ENCODE results near the gene LSS. TPM values are rescaled to one million over a fixed set of nuclear protein-coding genes. Genes with fewer than 3 reads are reported as not detected.

LSS gene
- total RNA-seq, 4 donors from 2014 or later: 128 to 251 (median 164) TPM

DNA sequence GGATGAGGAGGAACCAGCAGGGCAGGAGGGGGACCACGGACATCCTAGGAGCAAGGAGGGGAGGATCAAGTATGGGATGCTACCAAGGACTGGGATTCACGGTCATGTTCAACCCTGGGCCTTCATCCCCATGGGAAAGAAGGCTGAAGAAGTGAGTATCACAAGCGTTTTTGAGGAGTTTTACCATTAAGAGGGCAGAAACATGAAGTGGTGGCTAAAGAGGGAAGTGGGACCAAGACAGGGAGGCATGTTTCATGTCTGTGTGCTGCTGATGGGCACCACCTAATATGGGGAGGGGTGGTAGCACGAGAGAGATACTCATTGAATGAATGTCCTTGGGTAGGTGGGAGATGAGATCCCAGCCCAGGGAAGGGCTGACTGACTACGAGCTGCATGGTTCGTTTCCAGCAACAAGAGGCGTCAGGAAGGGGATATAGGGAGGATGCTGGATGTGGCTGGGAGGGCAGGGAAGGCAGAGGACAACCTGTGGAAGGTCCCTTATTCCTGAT lies 11.3 kb upstream of the LSS start:
- DNase-seq (ENCODE audit: low spot score in 2 of 2): no peak
- Histone ChIP-seq H3K27me3 (no peaks in the 10 kb centered on the region), H3K27ac (no peak overlapping the region), H3K4me3 (no peak overlapping the region), H3K9me3 (no peaks in the 10 kb centered on the region), H3K36me3 (peaks cover 85% of the 10 kb centered on the region), H3K4me1 (no peaks in the 10 kb centered on the region)
- WGBS: 90% methylated on average over 7 of the region's 7 CpGs
- no peak for TF ChIP-seq EP300 (IDR thresholded peaks at IDR 0.05)
- no peak for TF ChIP-seq POLR2A (IDR thresholded peaks at IDR 0.05)
- TF ChIP-seq POLR2AphosphoS5 (IDR thresholded peaks at IDR 0.05): no peak
- TF ChIP-seq, protein P1, sequence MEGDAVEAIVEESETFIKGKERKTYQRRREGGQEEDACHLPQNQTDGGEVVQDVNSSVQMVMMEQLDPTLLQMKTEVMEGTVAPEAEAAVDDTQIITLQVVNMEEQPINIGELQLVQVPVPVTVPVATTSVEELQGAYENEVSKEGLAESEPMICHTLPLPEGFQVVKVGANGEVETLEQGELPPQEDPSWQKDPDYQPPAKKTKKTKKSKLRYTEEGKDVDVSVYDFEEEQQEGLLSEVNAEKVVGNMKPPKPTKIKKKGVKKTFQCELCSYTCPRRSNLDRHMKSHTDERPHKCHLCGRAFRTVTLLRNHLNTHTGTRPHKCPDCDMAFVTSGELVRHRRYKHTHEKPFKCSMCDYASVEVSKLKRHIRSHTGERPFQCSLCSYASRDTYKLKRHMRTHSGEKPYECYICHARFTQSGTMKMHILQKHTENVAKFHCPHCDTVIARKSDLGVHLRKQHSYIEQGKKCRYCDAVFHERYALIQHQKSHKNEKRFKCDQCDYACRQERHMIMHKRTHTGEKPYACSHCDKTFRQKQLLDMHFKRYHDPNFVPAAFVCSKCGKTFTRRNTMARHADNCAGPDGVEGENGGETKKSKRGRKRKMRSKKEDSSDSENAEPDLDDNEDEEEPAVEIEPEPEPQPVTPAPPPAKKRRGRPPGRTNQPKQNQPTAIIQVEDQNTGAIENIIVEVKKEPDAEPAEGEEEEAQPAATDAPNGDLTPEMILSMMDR (IDR thresholded peaks at IDR 0.05): no peak

GRCh38 chr21:46237474-46237873 lies 8.9 kb upstream of the LSS start:
- Histone ChIP-seq H3K36me3 (peaks cover 82% of the 10 kb centered on the region), H3K9me3 (no peaks in the 10 kb centered on the region), H3K4me1 (no peaks in the 10 kb centered on the region), H3K4me3 (no peak overlapping the region), H3K27ac (no peak overlapping the region), H3K27me3 (no peaks in the 10 kb centered on the region)
- TF ChIP-seq, protein P1 (IDR thresholded peaks at IDR 0.05): no peak
- no peak for TF ChIP-seq EP300 (IDR thresholded peaks at IDR 0.05)
- TF ChIP-seq POLR2A (IDR thresholded peaks at IDR 0.05): no peak
- TF ChIP-seq POLR2AphosphoS5 (IDR thresholded peaks at IDR 0.05): no peak
- WGBS: 96% methylated on average over 5 of the region's 5 CpGs
- no peak for DNase-seq (ENCODE audit: low spot score in 2 of 2)

DNA sequence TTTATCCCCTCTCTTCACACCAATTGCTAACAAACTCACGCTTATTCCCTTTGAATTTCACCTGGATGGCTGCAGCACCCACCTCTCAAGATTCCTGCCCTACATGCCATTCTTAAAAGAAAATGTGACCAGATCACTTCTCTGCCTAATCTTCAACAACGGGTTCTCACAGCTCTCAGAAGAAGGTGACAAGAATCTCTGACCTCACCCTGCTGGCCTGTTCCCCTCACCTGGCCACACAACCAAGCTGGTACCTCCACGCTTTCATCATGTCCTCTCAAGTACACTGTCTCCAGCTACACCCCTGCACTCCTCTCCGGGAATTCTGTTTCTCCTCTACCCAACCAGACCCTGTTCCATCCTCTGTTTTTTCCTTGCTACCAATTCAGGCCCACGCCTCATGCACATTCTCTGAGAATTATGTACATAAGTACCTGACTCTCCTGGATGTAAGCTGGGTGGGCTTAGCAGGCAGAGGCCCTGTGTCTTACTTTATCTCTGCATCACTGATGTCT lies 5.9 kb upstream of the LSS start:
- 82% methylated on average over 5 of the region's 5 CpGs for WGBS
- Histone ChIP-seq H3K4me1 (peaks cover 6% of the 10 kb centered on the region), H3K36me3 (peaks cover 54% of the 10 kb centered on the region), H3K4me3 (no peak overlapping the region), H3K27ac (no peak overlapping the region), H3K27me3 (no peaks in the 10 kb centered on the region), H3K9me3 (no peaks in the 10 kb centered on the region)
- TF ChIP-seq, protein P1 (IDR thresholded peaks at IDR 0.05): no peak
- TF ChIP-seq POLR2A (IDR thresholded peaks at IDR 0.05) (no peak), EP300 (IDR thresholded peaks at IDR 0.05) (no peak), POLR2AphosphoS5 (IDR thresholded peaks at IDR 0.05) (no peak)
- DNase-seq (ENCODE audit: low spot score in 2 of 2): no peak

GRCh38 chr21:46229923-46230260 lies 1.3 kb upstream of the LSS start:
- no peak for TF ChIP-seq POLR2AphosphoS5 (IDR thresholded peaks at IDR 0.05)
- no peak for TF ChIP-seq EP300 (IDR thresholded peaks at IDR 0.05)
- no peak for TF ChIP-seq POLR2A (IDR thresholded peaks at IDR 0.05)
- TF ChIP-seq, protein P1 (IDR thresholded peaks at IDR 0.05): no peak
- no peaks in the 10 kb centered on the region for H3K27me3 ChIP-seq
- peaks cover 39% of the 10 kb centered on the region for H3K4me1 ChIP-seq
- no peak overlapping the region for H3K27ac ChIP-seq
- H3K36me3 ChIP-seq: peaks cover 21% of the 10 kb centered on the region
- peak overlapping the region; percentile 62 for H3K4me3 ChIP-seq
- WGBS: 90% methylated on average over 6 of the region's 6 CpGs
- DNase-seq (ENCODE audit: low spot score in 2 of 2): no peak
- H3K9me3 ChIP-seq: no peaks in the 10 kb centered on the region

DNA sequence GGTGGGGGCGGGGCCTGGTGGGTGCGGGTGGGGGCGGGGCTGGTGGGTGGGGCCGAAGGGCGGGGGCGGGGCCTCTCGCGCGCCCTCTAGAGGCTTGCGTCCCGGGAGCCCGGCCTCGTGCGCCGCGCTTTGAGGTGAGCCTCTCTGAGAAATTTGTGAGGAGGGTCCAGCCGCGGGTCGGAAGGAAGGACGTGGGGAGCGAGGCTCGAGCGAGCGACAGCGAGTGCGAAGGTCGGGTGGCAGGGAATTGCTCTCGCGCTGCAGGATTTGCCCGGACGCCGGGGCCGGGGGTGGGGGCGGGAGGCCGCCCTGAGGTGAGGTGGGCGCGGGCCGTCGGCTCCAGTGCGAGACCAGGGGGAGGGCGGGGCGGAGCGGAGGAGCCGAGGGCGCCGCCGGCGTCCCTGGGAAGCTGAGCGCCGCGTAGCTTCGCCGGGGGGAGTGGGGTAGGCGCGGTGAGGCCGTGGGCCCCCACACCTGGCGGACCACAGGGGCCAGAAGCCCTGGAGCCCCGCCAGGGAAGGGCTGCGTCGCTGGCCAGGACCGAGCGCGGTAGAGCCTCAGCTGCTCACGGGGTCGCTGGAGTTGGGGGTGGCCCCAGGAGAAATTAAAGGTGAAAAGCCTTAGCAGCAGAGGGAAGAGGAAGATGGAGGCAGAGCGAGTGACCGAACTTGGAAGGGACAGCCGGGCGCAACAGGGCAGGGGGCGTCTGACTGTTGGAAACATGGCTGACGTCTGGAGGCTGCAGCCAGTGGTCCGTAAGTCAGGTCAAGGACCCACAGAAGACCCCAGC lies 754 bp upstream of the LSS start:
- H3K36me3 ChIP-seq: peaks cover 16% of the 10 kb centered on the region
- H3K4me1 ChIP-seq: peaks cover 44% of the 10 kb centered on the region
- no peaks in the 10 kb centered on the region for H3K9me3 ChIP-seq
- TF ChIP-seq EP300 (IDR thresholded peaks at IDR 0.05) (no peak), POLR2A (IDR thresholded peaks at IDR 0.05) (no peak), POLR2AphosphoS5 (IDR thresholded peaks at IDR 0.05) (no peak)
- TF ChIP-seq, protein P1 (IDR thresholded peaks at IDR 0.05): peak in 1 of 2 donors; percentile 81
- 16% methylated on average over 16 of the region's 72 CpGs for WGBS
- H3K4me3 ChIP-seq: peak overlapping the region; percentile 62
- peak in 1 of 2 donors; percentile 85 for DNase-seq (ENCODE audit: low spot score in 2 of 2)
- H3K27ac ChIP-seq: peak overlapping the region; percentile 66
- no peaks in the 10 kb centered on the region for H3K27me3 ChIP-seq
